Keratinocyte (primary cell): ENCODE results near the gene MESP2. TPM values are rescaled to one million over a fixed set of nuclear protein-coding genes. Genes with fewer than 3 reads are reported as not detected.

Source experiments
- DNase-seq: peaks from one replicate; pipeline ENCODE4 v3.0.0-alpha.2; 2011; ENCODE audit warnings: low read depth, missing footprints, low spot score
- FAIRE-seq: peaks from 2 replicates; lab custom pipeline; 2011; peaks lifted over from hg19 to GRCh38; lab: Jason Lieb, UNC
- H2AFZ ChIP-seq: 2 replicates; pipeline ENCODE4 v1.6.0; 2012; ENCODE audit warnings: low read length, control low read depth, inconsistent platforms; ENCODE audit not compliant: control insufficient read depth
- H3K27ac ChIP-seq: 2 replicates; pipeline ENCODE4 v1.5.1; 2011; ENCODE audit warnings: low read length; ENCODE audit not compliant: control insufficient read depth, insufficient read depth
- H3K27me3 ChIP-seq: 3 replicates; pipeline ENCODE4 v1.6.0; 2011; ENCODE audit warnings: low read length; ENCODE audit not compliant: control insufficient read depth, insufficient read depth; ENCODE audit errors: extremely low read depth
- H3K36me3 ChIP-seq, 2 experiments: 2 replicates in 1 of 2; 3 replicates in 1 of 2; pipeline ENCODE4 v1.5.1; 2011; ENCODE audit warnings: low read length in 2 of 2, mild to moderate bottlenecking in 1 of 2; ENCODE audit not compliant: control insufficient read depth in 2 of 2, insufficient read depth in 2 of 2; ENCODE audit errors: extremely low read depth in 1 of 2
- H3K4me1 ChIP-seq: 3 replicates; pipeline ENCODE4 v1.5.1; 2011; ENCODE audit warnings: low read length; ENCODE audit not compliant: control insufficient read depth, insufficient read depth; ENCODE audit errors: extremely low read depth
- H3K4me2 ChIP-seq: 3 replicates; pipeline ENCODE4 v1.6.0; 2011; ENCODE audit warnings: low read depth, low read length; ENCODE audit not compliant: control insufficient read depth, insufficient read depth; ENCODE audit errors: extremely low read depth
- H3K4me3 ChIP-seq, 3 experiments: fragments of 200-600 bp in 1 of 3; sonication (generic) in 1 of 3; 2 replicates in 2 of 3; 3 replicates in 1 of 3; pipeline ENCODE4 v1.5.1; 2011 to 2016; ENCODE audit warnings: low read length in 3 of 3, mild to moderate bottlenecking in 3 of 3, control low read depth in 2 of 3, inconsistent platforms in 1 of 3, low read depth in 1 of 3, mixed read lengths in 1 of 3, mixed run types in 1 of 3, moderate library complexity in 1 of 3; ENCODE audit not compliant: control insufficient read depth in 2 of 3, insufficient read depth in 2 of 3; ENCODE audit errors: extremely low read depth in 1 of 3
- H3K79me2 ChIP-seq: 2 replicates; pipeline ENCODE4 v1.6.0; 2012; ENCODE audit warnings: low read length; ENCODE audit not compliant: control insufficient read depth, insufficient read depth
- H3K9ac ChIP-seq: 3 replicates; pipeline ENCODE4 v1.6.0; 2011; ENCODE audit warnings: low read length; ENCODE audit not compliant: control insufficient read depth, insufficient read depth; ENCODE audit errors: extremely low read depth
- H3K9me1 ChIP-seq: 3 replicates; pipeline ENCODE4 v1.6.0; 2011; ENCODE audit warnings: low read length; ENCODE audit not compliant: control insufficient read depth, insufficient read depth; ENCODE audit errors: extremely low read depth
- H3K9me3 ChIP-seq: 2 replicates; pipeline ENCODE4 v1.5.1; 2012; ENCODE audit warnings: low read depth, low read length; ENCODE audit not compliant: control insufficient read depth
- H4K20me1 ChIP-seq: 3 replicates; pipeline ENCODE4 v1.6.0; 2011; ENCODE audit warnings: low read length; ENCODE audit not compliant: control insufficient read depth, insufficient read depth; ENCODE audit errors: extremely low read depth
- CTCF ChIP-seq, 3 experiments: IDR thresholded peaks in 1 of 3; conservative IDR thresholded peaks in 1 of 3; optimal IDR thresholded peaks in 1 of 3; 2 replicates in 2 of 3; 3 replicates in 1 of 3; pipeline versions ENCODE3 to v1.5.1; 2011; ENCODE audit warnings: low read length in 3 of 3, mild to moderate bottlenecking in 3 of 3, moderate library complexity in 2 of 3, control low read depth in 1 of 3, inconsistent platforms in 1 of 3; ENCODE audit not compliant: insufficient read depth in 2 of 3; ENCODE audit errors: extremely low read depth in 1 of 3
- EZH2 ChIP-seq: IDR thresholded peaks from one replicate; pipeline ENCODE4 v1.6.1; 2012; ENCODE audit warnings: inconsistent platforms, mild to moderate bottlenecking, low read length, moderate library complexity
- dilution Hi-C: fragments of 300-500 bp; cut with MboI; formaldehyde crosslinking; loops from one replicate; pipeline ENCODE4 v1.7.0; 2020; ENCODE audit warnings: low sequenced_read_pairs; ENCODE audit not compliant: extremely low pct_ligation_motif_present
- polyA plus RNA-seq, 5 experiments: library from polyadenylated mRNA; depleted of rRNA in 3 of 5; stranded (reverse) in 3 of 5; stranded (forward) in 1 of 5; unstranded in 1 of 5; fragments of >200 nt; gene quantifications; 1 replicate in 1 of 5; 2 replicates in 3 of 5; 3 replicates in 1 of 5; pipeline versions ENCODE4 v1.2.1 to v1.2.3, GENCODE V29; 2011 to 2012; ENCODE audit warnings: missing spikeins in 2 of 5, low read depth in 1 of 5, low replicate concordance in 1 of 5

Gene MESP2
- polyA plus RNA-seq, 1 donor (not counting 4 experiments of a cell fraction or from before 2014, with no cell fraction given) = 0.39 TPM

GRCh38 chr15:89818287-89818686, 42.2 kb downstream of the MESP2 start:
- DNase-seq = no peak
- TF ChIP-seq EZH2 (no peak), CTCF (optimal IDR thresholded peaks at IDR 0.05 in 1 of 3, IDR thresholded peaks at IDR 0.05 in 1 of 3, conservative IDR thresholded peaks at IDR 0.05 in 1 of 3; ENCODE audit: extremely low read depth in 1 of 3, insufficient read depth in 2 of 3, low read length in 3 of 3) (no peak)
- dilution Hi-C loops = no loop called here

GRCh38 chr15:89820666-89821611, 44.8 kb downstream of the MESP2 start:
- Histone ChIP-seq H3K27me3 (no peaks in the 10 kb centered on the region), H2AFZ (peak overlapping the region; percentile 53), H3K9ac (no peak overlapping the region), H3K36me3 (no peaks in the 10 kb centered on the region), H3K4me1 (peaks cover 34% of the 10 kb centered on the region), H3K4me2 (peak overlapping the region; percentile 46), H3K27ac (peak overlapping the region; percentile 32), H3K4me3 (peak overlapping the region in 1 of 3 experiments; percentile 3), H3K9me3 (no peaks in the 10 kb centered on the region), H3K9me1 (no peaks in the 10 kb centered on the region), H3K79me2 (no peaks in the 10 kb centered on the region), H4K20me1 (no peaks in the 10 kb centered on the region)
- TF ChIP-seq EZH2 (no peak), CTCF (optimal IDR thresholded peaks at IDR 0.05 in 1 of 3, IDR thresholded peaks at IDR 0.05 in 1 of 3, conservative IDR thresholded peaks at IDR 0.05 in 1 of 3; ENCODE audit: extremely low read depth in 1 of 3, insufficient read depth in 2 of 3, low read length in 3 of 3) (no peak)
- DNase-seq (peak; percentile 60), FAIRE-seq (peak; percentile 81)
- dilution Hi-C loops = no loop called here

More at GRCh38 chr15:89818287-89818686, 42.2 kb downstream of the MESP2 start:
- H3K9ac ChIP-seq = no peak overlapping the region
- no peak overlapping the region for H3K4me3 ChIP-seq
- H4K20me1 ChIP-seq = no peaks in the 10 kb centered on the region
- no peaks in the 10 kb centered on the region for H3K79me2 ChIP-seq
- H3K36me3 ChIP-seq = no peaks in the 10 kb centered on the region
- no peak overlapping the region for H3K4me2 ChIP-seq
- no peak overlapping the region for H3K27ac ChIP-seq
- H3K9me3 ChIP-seq = no peaks in the 10 kb centered on the region
- H3K27me3 ChIP-seq = peaks cover 5% of the 10 kb centered on the region
- H3K9me1 ChIP-seq = no peaks in the 10 kb centered on the region
- H3K4me1 ChIP-seq = peaks cover 24% of the 10 kb centered on the region
- no peak overlapping the region for H2AFZ ChIP-seq
- no peak for FAIRE-seq
